HG02759 (cell line): Measurements from ENCODE around the gene SYNE2.
"Not testable (repeated sequence)": the region's sequence is repeated elsewhere in the genome, so short reads cannot be mapped to it uniquely, and the experiment has no call there.

Source experiments
- ATAC-seq: cut with Tn5 transposase; IDR thresholded peaks from one replicate; pipeline ENCODE4 v1.9.1; 2021; ENCODE audit warnings: mild to moderate bottlenecking, moderate library complexity; ENCODE audit not compliant: unreplicated experiment

SYNE2 gene

DNA sequence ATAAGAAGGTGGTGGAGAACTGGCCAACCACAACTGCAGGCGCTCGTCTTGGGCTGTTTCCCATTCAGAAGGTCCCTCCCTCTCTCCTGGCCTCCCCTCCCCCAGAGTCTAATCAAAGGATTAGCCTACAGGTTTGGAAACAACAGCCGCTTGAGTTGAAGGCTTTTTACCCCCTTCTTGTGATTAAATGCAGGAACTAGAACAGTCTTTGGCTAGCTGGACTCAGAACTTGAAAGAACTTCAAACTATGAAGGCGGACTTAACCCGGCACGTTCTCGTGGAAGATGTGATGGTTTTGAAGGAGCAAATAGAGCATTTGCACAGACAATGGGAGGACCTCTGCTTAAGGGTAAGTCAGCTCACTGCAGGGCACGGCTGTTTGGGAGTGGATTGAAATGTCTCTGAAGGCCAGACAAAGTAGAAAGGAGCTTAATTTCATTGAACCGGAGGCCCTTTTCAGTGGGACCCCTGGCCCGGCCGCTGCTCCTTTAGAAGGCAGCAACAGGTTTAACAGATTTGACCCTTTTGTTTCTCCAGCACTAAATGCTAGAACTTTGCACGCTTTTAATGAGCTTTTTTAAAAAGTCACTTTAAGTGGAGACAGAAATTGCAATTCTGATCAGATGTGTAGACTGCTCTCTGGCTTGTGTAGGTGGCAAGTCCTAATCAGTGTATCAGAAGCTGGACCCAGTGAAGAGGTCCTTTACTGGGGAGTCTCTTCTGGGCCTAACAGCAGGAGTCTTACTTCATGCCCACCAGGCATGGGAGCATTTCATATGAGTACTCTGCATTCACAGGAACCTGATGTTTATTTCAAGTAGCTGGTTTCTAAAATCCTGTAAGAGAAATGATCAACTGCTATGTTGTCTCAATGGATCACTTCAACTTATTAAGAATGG, 333.7 kb downstream of the SYNE2 start:
- no peak for ATAC-seq

DNA sequence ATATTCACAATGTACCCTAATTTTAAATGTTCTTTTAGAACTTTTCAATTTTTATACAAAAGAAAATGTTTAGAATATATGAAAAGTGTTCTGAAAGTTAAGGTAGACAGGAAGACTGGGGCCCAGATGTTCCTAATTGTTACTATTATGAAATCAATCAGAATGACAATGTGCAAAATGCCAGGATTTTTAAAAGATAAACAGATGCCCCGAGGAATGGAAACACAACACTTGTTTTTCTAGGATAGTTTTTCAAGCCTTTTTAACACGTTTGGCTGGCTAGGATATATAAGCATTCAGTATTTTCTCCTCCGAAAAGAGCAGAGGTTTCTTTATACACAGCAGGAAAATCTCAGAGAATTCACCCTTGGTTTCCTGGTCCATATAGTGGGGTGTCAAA, 334.5 kb downstream of the SYNE2 start:
- ATAC-seq: no peak

DNA sequence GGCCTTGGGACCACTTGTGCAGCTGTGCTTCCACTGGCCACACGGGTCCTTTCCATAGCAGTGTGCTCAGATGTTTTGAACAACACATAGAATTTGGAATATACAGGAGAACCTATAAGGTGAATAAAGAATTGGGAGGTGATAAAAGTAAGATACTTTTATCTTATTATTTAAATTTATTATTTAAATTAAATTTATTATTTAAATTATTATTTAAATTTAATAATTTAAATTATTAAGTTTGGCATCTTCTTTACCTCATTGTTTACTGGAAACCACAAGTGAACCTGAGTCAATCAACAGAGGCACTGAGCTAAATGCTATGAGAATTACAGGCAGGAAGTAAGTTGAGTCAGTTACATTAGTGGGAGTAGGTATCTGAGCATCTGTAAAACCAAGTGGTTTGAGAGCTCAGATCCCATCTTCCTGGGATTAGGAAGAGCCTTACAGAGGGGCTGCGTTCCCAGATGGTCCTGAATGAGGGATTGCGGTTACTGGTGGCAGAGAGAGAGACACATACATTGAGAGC, 338.2 kb downstream of the SYNE2 start:
- ATAC-seq: no peak

DNA sequence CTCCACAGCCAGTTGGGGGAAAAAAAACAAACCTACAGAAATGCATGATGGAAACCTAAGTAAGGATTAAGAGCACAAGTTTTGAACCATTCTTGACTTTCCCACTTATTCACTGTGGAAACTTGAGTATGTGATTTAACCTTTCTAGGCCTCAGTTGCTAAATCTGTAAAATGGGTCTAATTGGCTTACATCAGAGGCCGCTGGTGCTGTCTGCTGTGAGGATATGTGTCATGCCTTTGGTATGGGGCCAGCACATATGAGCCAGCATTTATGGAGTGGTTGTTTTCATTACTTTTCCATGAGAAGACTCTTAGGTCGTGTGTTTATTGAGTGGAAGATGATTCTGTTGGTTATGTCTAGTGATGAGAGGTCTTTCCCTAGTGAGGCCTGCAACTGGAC, 339.0 kb downstream of the SYNE2 start:
- no peak for ATAC-seq

DNA sequence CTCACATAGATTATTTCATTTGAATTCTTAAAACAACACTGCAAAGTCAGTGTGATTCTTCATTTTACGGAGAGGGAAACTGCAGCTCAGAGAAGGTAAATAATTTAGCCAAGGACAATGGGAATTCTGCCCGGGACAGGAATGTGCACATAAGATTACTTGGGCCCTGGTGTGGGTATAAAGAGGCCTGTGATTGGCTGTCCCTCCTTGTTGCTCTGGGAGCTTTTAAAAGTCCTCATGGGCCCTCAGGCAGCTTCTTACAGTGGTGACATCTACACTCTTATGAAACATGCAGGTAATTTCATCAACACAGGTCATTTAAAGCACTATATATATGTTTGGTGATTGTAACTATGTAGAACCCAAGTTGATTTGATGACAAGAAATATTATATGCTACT, 341.0 kb downstream of the SYNE2 start:
- no peak for ATAC-seq

DNA sequence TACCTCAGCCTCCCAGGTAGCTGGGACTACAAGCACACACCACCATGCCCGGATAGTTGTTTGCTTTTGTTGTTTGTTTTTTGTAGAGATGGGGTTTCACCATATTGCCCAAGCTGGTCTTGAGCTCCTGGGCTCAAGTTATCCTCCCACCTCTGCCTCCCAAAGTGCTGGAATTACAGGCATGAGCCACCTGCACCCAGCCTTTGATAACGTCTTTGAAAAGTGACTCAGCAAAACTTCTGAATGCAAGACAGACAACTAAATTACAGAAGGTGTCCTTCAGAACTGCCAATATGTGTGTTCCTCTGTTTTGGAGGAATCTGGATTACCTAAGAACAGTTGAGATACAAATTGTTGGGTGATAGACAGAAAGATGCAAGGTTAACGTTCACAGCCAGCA, 341.6 kb downstream of the SYNE2 start:
- no peak for ATAC-seq

DNA sequence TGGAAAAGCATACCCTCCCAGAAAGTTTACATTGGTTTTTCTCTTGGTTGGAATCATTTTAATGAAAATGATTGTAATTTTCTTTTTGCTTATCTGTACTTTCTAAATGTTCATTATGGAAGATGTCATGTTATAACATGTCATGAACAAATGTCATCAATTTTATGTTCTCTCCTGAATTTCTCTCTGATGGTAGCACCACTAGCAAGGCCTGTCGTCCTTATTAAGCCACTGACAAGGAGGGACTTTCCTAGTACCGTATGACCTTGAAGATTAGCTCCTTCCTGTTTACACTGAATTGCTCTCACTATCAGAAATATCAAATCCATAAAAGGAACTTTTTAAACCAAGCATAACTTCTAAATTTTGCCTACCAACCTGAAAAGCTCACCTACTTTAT, 342.4 kb downstream of the SYNE2 start:
- ATAC-seq: peak; percentile 62

DNA sequence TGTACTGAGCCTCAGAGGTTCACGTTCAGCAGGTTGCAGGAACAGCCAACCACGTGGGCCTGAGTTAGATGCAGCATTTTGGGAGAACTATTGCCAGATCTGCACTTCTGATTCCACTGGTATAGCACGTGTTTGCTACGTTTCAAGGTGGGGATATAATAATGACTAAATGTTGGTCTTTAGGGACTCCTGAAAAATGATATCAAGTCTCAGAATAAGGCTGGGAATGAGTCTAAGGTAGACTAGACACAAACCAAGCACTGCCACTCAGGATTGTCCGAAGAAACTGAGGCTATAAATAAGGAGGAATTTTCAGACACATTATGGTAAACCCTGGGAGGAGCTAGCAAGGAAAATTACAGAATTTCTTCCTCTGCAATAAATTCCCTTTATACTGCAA, 343.3 kb downstream of the SYNE2 start:
- ATAC-seq: no peak

DNA sequence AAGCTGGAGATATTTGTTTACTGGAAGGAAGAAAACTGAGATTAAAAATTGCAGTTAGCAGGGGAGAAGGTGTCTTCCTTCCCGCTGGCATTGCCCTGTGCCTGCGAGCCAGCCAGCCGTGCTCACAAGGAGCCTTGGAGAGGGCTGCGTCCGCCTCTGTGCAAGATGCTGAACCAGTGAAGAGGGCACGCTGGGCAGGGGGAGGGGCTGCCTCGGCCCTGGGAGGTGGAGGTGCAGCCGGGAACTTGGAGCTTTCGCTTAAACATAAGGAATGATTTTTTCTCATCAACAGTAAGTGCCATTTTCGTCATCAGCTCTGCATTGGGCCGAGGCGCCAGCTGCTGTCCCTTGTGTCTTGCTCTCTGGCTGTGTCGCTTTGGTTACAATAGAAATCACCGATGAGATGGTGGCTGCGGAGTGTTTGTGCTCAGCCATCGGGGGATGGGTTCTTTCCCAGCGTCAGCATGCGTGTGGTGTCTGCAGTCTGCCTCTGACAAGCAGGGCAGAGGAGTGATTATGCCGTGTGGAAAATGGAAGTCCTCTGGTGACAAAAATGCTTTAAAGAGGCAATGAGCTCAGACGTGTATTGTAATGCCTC, 344.1 kb downstream of the SYNE2 start:
- ATAC-seq: peak; percentile 73

DNA sequence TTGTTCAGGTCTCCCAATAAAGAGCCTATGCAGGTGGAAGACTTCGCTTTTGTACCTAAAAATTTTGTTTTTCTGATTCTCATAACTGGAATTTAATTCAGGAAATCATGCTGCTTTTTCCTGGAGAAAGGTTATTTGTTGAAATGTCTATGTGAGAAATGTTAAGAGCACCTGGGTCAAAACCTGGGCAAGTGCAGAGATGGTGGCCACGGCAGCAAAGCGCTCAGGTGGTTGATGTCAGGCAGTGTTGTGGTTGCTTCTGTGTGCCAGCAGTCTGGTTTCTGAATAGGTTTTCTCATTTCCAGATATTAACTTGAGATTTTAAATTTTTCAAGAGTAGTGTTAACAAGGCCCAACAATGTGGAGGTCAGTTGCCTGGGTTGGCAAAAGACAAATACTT, 345.2 kb downstream of the SYNE2 start:
- ATAC-seq: no peak

DNA sequence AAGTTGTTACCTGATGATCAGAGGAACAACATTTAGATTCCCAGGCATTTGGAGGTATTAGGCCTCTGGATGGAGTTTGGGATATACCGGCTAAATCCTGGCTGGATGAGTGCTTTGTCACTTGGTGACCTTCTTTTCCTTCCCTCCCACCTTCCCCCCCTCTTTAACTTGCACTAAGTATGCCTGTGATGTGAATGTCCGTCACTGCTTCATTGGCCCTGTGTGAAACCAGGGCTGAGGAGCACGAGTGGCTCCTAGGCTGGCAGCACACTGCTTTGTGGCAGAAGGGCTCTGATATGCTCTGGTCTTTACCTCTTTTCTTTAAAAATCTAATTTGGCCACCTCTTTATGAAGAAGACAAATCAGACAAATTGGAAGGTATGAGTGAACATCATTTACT, 345.7 kb downstream of the SYNE2 start:
- ATAC-seq: no peak

DNA sequence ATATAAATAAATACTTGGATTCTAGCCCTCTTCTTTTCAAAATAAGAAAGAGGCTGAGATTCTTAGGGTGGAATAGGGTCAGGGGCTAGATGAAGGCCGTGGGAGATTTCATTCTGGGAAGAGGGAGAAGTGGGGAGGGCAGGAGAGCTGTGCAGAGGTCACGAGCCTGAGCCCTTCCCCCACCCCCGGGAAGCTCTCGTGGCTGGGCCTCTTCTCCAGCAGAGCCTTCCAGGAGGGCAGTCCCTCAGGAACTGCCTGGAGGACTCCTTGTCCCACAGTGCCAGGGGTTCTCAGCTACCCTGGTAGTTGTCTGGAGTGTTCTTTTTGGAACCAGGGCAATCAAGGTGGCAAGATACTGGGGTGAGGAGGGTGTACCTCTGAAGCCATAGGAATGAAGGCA, 347.4 kb downstream of the SYNE2 start:
- ATAC-seq: no peak

DNA sequence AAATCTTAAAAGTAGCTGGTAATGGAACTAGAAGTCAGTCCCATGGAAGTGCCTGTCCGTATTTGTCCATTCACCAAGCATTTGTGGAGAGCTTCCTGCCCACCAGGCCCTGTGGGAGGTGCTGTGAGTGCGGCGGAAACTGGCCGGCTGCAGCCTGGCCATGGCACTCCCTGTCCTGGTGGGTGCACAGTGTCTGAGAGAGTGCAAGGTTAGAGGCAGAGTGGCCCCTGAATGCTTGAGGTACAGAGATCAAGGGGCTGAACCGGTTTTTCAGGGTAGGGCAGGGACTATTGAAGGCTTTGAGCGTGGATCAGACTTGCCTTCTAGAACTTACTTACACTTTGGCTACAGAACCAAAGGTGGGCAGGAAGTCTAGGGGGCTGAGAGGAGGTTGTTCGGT, 348.5 kb downstream of the SYNE2 start:
- no peak for ATAC-seq

DNA sequence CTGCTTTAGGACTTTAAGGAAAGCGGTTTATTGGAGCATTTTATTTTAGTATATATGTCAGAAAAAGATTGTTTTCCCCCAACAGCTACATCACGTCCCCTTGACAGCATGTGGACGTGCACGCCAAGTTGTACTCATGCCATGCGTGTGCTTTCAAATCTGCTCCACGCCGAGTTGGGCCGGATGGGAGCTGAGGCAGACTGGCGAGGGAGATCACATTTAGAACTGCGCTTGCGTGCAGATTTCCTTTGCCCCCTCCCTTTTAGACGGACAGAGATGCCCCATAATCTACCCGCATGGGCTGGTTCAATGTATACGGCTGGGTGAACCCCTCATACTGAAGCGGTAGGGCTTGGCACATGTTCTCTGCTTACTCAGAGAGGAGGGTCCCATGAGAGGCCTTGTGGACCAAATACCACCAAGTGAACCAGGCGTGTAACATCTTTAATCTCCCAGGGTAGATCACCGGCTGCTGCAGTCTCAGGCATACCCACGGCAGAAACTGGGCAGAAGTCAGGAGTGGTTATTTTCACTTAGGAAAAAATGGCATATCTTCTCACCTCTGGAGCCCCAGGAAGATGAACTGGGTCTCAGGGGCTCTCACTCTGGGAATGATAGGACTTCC, 349.2 kb downstream of the SYNE2 start:
- no peak for ATAC-seq

DNA sequence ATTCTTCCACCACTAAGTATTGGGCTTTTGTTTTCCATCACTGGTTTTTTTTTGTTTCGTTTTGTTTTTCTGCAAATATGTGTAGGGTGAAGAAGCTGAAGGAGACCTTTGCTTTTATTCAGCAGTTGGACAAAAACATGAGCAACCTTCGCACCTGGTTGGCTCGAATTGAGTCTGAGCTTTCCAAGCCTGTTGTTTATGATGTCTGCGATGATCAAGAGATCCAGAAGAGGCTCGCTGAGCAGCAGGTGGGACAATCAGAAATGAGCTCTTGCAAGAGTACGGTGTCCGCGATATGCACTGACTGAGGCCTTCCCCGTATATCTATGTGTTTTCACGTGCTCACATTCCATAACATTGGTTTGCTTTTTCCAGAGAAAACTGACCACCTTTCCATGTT, 349.9 kb downstream of the SYNE2 start:
- ATAC-seq: no peak

DNA sequence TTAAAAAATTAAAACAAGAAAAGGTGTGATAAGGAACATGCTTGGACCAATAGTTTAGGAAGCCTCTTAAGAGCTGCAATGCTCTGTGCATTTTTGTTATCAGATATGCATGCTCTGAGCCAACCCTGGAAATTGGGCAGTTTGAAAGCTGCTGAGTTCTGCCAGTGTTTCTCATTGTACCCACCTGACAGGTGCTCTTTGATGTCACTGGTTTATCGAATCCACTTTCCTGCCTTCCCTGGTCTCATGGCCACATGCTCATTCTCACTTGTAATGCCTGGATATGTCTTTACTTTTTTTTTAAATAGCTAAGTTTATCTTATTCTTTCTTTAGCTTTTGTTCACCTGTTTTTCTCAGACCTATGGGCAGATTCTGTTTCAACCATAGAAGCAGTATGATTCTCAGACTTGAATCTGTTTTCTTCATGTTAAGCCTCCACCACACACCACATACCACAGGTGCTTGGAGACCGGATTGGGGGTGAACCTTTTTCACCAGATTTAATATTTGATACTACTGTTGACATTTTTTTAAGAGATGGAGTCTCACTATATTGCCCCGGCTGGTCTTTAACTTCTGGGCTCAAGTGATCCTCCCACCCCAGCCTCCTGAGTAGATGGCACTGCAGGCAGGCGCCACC, 350.7 kb downstream of the SYNE2 start:
- ATAC-seq: no peak

DNA sequence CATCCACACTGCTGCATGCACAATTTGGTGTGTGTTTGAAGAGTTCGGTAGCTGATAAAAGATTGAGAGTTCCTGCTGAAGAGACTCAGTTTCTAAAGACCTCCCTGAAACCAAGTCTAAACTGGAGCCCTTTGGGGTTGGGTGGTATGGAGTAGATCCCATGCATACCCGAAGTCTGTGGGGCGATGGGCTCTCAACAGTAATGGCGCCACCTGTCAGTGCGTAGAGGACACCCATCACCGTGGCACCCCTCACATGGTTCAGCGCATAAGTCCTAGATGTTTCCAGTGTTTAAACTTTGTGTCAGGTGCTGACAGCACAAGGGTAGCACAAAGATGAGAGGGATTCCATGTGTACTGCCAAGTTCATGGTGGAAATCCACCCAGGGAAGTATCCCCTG, 355.5 kb downstream of the SYNE2 start:
- ATAC-seq: no peak

DNA sequence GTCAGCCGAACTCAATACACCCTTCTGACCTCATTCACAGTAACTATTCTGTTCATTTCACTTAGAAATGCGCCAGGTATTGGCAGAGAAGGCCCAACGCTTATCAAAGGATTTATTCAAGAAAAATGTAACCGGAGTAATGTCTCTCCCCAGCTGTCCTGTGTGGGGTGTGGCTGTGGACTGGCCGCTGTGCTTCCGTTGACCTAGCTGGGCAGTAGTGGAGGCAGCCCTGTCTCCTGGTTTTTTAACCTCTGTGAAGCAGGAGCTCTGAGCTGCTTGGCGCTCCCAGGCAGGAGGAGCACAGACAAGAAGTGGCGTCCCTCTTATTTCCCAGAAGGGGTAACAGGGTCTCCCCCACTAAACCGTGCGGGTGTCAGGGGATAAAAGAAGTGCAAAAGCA, 356.2 kb downstream of the SYNE2 start:
- no peak for ATAC-seq

DNA sequence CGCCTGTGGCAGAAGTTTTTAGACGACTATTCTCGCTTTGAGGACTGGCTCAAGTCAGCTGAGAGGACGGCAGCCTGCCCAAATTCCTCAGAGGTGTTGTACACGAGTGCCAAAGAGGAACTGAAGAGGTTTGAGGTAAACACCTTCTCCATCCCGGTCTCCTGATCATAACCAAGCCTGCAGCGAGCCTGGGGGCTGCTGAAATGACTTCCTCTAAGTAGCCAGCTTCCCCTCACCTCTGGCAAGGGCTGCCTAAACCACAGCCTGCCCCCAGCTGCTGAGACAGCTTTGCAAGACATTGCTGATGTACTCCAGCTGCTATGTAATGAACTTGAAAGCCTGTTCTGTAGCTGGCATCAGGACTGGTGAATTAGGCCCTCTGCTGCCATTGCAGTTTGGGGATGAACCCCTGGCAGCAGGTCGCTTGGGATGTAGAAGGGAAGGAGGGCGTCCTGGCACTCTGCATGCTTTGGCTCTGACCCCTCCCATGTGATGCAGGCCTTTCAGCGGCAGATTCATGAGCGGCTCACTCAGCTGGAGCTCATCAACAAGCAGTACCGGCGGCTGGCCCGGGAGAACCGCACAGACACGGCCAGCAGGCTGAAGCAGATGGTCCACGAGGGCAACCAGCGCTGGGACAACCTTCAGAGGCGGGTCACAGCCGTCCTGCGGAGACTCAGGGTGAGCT, 356.8 kb downstream of the SYNE2 start:
- ATAC-seq: peak; percentile 85

DNA sequence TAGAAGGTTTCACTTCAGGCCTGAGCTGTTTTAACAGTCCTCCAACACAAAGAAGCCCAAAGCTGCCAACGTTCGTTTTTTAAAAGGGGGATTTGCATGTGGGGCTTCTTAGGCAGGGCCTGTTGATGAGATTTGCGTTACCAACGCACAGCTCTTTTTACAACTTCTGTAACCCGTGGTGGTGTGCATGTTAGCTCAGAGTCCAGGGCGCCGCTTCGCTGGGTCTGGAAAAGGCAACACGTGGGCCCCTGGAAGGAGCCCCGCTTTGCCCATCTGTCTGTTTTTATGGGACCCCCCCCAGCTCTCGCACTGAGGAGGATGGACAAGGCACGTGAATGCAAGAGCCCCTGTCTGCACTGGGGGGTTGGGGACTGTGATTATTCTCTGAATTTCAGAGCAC, 357.4 kb downstream of the SYNE2 start:
- no peak for ATAC-seq

DNA sequence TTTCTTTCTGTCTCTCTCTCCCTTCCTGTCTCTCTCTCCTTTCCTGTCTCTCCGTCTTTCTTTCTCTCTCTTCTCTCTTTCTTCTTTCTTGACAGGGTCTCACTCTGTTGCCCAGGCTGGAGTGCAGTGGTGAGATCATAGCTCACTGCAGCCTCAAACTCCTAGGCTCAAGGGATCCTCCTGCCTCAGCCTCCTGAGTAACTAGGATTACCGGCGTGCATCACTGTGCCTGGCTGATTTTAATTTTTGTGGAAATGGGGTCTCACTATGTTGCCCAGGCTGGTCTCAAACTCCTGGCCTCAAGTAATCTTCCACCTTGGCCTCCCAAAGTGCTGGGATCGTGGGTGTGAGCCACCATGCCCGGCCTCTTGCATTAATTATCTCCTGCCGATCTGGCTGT, 358.1 kb downstream of the SYNE2 start:
- not testable (repeated sequence) for ATAC-seq
